H1 (cell line): ENCODE results near the gene SLC39A9. TPM values are rescaled to one million over a fixed set of nuclear protein-coding genes. Genes with fewer than 3 reads are reported as not detected.

Source experiments
- ASH2L ChIP-seq: fragments of 200-600, 300-600 bp; sonication (generic); IDR thresholded peaks from one replicate; pipeline ENCODE4 v1.7.1; 2017; ENCODE audit warnings: low read length
- BACH1 ChIP-seq: IDR thresholded peaks from 2 replicates; pipeline ENCODE4 v1.6.1; 2012; ENCODE audit warnings: low read length, improper control_type of control experiment
- KDM1A ChIP-seq: fragments of 200-600, 300-600 bp; sonication (generic); IDR thresholded peaks from 2 replicates; pipeline ENCODE4 v1.7.1; 2016; ENCODE audit warnings: mild to moderate bottlenecking, low read length, borderline replicate concordance
- NANOG ChIP-seq: IDR thresholded peaks from 2 replicates; pipeline ENCODE4 v1.6.1; 2011; ENCODE audit warnings: low read length, low read depth, mild to moderate bottlenecking, inconsistent platforms; ENCODE audit not compliant: insufficient read depth, poor library complexity, severe bottlenecking
- POLR2A ChIP-seq, 2 experiments: IDR thresholded peaks; 1 replicate in 1 of 2; 2 replicates in 1 of 2; pipeline ENCODE4 v1.6.1; 2011; ENCODE audit warnings: low read depth in 2 of 2, low read length in 2 of 2, mild to moderate bottlenecking in 2 of 2; ENCODE audit errors: control extremely low read depth in 1 of 2
- POU5F1 ChIP-seq: IDR thresholded peaks from 2 replicates; pipeline ENCODE4 v1.6.1; 2011; ENCODE audit warnings: low read depth, mild to moderate bottlenecking, low read length, moderate library complexity
- RBBP5 ChIP-seq: IDR thresholded peaks from 2 replicates; pipeline ENCODE4 v1.7.1; 2012; ENCODE audit warnings: low read depth, mild to moderate bottlenecking, inconsistent platforms, low read length, moderate library complexity, borderline replicate concordance
- SIN3A ChIP-seq, 2 experiments: IDR thresholded peaks in 1 of 2; conservative IDR thresholded peaks in 1 of 2; 2 replicates each; pipeline ENCODE4 v1.6.1; 2011 to 2012; ENCODE audit warnings: low read length in 2 of 2, improper control_type of control experiment in 1 of 2, low read depth in 1 of 2, mild to moderate bottlenecking in 1 of 2
- SP4 ChIP-seq: IDR thresholded peaks from 2 replicates; pipeline ENCODE4 v1.6.1; 2012; ENCODE audit warnings: low read length, inconsistent platforms
- polyA plus RNA-seq, 7 experiments: library from polyadenylated mRNA; depleted of rRNA in 3 of 7; stranded (reverse) in 5 of 7; unstranded in 2 of 7; fragments of >200 nt in 5 of 7; fragments of 200-250 nt in 2 of 7; gene quantifications; 1 replicate in 5 of 7; 2 replicates in 1 of 7; 4 replicates in 1 of 7; pipeline versions ENCODE4 v1.2.1 to v1.2.3, GENCODE V29; 2011 to 2013; ENCODE audit warnings: missing spikeins in 2 of 7, mixed read lengths in 2 of 7
- total RNA-seq: library from RNA; stranded (reverse); fragmentation: NEBNext Ultra II Directional; extraction: Animal tissue kit (Norgen Biotek cat#: 25700); gene quantifications from 2 replicates; pipeline ENCODE4 v1.2.1, GENCODE V29; 2021
- TF ChIP-seq, protein P1 (sequence below): IDR thresholded peaks from 2 replicates; pipeline ENCODE4 v1.6.1; 2012; ENCODE audit warnings: low read length, inconsistent platforms

SLC39A9 gene
- total and polyA plus RNA-seq, 2 of the 8 experiments (the other 6 are each of a cell fraction or from before 2014, with no cell fraction given), result 31.0 to 44.2 TPM

- no peak for TF ChIP-seq KDM1A
- TF ChIP-seq ASH2L, result no peak
- no peak for TF ChIP-seq POLR2A (IDR thresholded peaks at IDR 0.05; ENCODE audit: control extremely low read depth in 1 of 2, low read depth in 2 of 2, low read length in 2 of 2)
- TF ChIP-seq NANOG, result no peak
- no peak for TF ChIP-seq SP4
- TF ChIP-seq SIN3A (conservative IDR thresholded peaks at IDR 0.05 in 1 of 2, IDR thresholded peaks at IDR 0.05 in 1 of 2; ENCODE audit: low read depth in 1 of 2, low read length in 2 of 2), result no peak
- TF ChIP-seq RBBP5, result no peak
- no peak for TF ChIP-seq POU5F1
- TF ChIP-seq, protein P1, sequence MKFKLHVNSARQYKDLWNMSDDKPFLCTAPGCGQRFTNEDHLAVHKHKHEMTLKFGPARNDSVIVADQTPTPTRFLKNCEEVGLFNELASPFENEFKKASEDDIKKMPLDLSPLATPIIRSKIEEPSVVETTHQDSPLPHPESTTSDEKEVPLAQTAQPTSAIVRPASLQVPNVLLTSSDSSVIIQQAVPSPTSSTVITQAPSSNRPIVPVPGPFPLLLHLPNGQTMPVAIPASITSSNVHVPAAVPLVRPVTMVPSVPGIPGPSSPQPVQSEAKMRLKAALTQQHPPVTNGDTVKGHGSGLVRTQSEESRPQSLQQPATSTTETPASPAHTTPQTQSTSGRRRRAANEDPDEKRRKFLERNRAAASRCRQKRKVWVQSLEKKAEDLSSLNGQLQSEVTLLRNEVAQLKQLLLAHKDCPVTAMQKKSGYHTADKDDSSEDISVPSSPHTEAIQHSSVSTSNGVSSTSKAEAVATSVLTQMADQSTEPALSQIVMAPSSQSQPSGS, result no peak
- no peak for TF ChIP-seq BACH1
Observed at GRCh38 chr14:69353168-69353567, 45.3 kb upstream of the SLC39A9 start (continued).
